HEK293T (cell line): Measurements from ENCODE around the gene RXRG.

Experiments
- CTCF ChIA-PET: fragments of 350-600 bp; formaldehyde crosslinking; extraction: SDS; loops from one replicate; lab custom pipeline; 2021; ENCODE audit warnings: antibody characterized with exemption, inconsistent platforms; lab: Yijun Ruan, JAX
- POLR2A ChIA-PET: fragments of 350-600 bp; formaldehyde crosslinking; extraction: SDS; loops from one replicate; lab custom pipeline; 2020; ENCODE audit warnings: antibody characterized with exemption, inconsistent platforms; lab: Yijun Ruan, JAX
- DNase-seq: peaks from one replicate; pipeline ENCODE4 v3.0.0; 2012; ENCODE audit warnings: mixed read lengths; ENCODE audit errors: extremely low spot score
- ARNT ChIP-seq: fragments of 450-650 bp; IDR thresholded peaks from 2 replicates; pipeline ENCODE4 v1.6.1; 2017; ENCODE audit warnings: mild to moderate bottlenecking
- BHLHE40 ChIP-seq: fragments of 450-650 bp; IDR thresholded peaks from 2 replicates; pipeline ENCODE4 v1.6.1; 2016; ENCODE audit warnings: mild to moderate bottlenecking, moderate library complexity, borderline replicate concordance
- CTBP1 ChIP-seq: fragments of 450-650 bp; IDR thresholded peaks from 2 replicates; pipeline ENCODE4 v1.6.1; 2016; ENCODE audit warnings: borderline replicate concordance
- ELF4 ChIP-seq: fragments of 450-650 bp; IDR thresholded peaks from 2 replicates; pipeline ENCODE4 v1.6.1; 2017; ENCODE audit warnings: antibody characterized with exemption
- FOXA1 ChIP-seq: fragments of 450-650 bp; IDR thresholded peaks from 2 replicates; pipeline ENCODE4 v1.6.1; 2016; ENCODE audit warnings: mild to moderate bottlenecking
- FOXK2 ChIP-seq: fragments of 450-650 bp; IDR thresholded peaks from 2 replicates; pipeline ENCODE4 v1.6.1; 2016; ENCODE audit warnings: mild to moderate bottlenecking
- FOXM1 ChIP-seq: fragments of 450-650 bp; IDR thresholded peaks from 2 replicates; pipeline ENCODE4 v1.6.1; 2017; ENCODE audit warnings: mild to moderate bottlenecking, borderline replicate concordance
- HDGF ChIP-seq: fragments of 450-650 bp; IDR thresholded peaks from 2 replicates; pipeline ENCODE4 v1.6.1; 2017; ENCODE audit warnings: antibody characterized with exemption, borderline replicate concordance
- L3MBTL2 ChIP-seq: fragments of 450-650 bp; conservative IDR thresholded peaks from 2 replicates; pipeline ENCODE4 v1.6.1; 2016; ENCODE audit warnings: mild to moderate bottlenecking
- LEF1 ChIP-seq: fragments of 450-650 bp; IDR thresholded peaks from 2 replicates; pipeline ENCODE4 v1.6.1; 2017; ENCODE audit warnings: mild to moderate bottlenecking, borderline replicate concordance
- NFRKB ChIP-seq: fragments of 450-650 bp; IDR thresholded peaks from 2 replicates; pipeline ENCODE4 v1.6.1; 2016; ENCODE audit warnings: mild to moderate bottlenecking, moderate library complexity
- SP1 ChIP-seq: fragments of 450-650 bp; IDR thresholded peaks from 2 replicates; pipeline ENCODE4 v1.6.1; 2017
- SUZ12 ChIP-seq: fragments of 450-650 bp; IDR thresholded peaks from 2 replicates; pipeline ENCODE4 v1.6.1; 2016; ENCODE audit warnings: mild to moderate bottlenecking
- TARDBP ChIP-seq: fragments of 450-650 bp; IDR thresholded peaks from 2 replicates; pipeline ENCODE4 v1.6.1; 2016
- ZNF384 ChIP-seq: fragments of 450-650 bp; IDR thresholded peaks from 2 replicates; pipeline ENCODE4 v1.6.1; 2016
- TF ChIP-seq, protein P1 (sequence below): fragments of 450-650 bp; IDR thresholded peaks from 2 replicates; pipeline ENCODE4 v1.6.1; 2016

RXRG gene

DNA sequence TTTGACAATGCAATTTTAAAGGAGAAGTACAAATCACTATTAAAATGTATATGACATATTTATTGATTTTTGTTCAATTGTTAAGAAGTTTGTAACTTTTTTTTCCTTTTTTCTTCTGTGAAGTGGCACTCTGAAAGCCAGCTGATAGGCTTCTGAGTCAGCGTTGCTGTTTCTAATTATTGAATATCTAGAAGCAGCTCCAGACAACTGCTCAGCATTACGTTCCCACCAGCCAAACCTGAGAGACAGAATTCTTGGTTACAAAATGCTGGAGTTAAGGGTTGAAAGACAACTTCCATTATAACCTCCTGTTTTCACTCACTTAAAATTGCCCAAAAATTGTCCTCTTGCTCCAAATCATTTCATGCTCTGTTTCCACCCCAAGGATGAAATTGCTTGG is 57.0 kb downstream of the RXRG start:
- POLR2A ChIA-PET = no interaction called here
- no peak for TF ChIP-seq FOXK2
- no peak for TF ChIP-seq FOXA1
- TF ChIP-seq CTBP1 = no peak
- no peak for TF ChIP-seq FOXM1
- TF ChIP-seq HDGF = no peak
- no peak for TF ChIP-seq TARDBP
- CTCF ChIA-PET = no interaction called here
- no peak for DNase-seq

DNA sequence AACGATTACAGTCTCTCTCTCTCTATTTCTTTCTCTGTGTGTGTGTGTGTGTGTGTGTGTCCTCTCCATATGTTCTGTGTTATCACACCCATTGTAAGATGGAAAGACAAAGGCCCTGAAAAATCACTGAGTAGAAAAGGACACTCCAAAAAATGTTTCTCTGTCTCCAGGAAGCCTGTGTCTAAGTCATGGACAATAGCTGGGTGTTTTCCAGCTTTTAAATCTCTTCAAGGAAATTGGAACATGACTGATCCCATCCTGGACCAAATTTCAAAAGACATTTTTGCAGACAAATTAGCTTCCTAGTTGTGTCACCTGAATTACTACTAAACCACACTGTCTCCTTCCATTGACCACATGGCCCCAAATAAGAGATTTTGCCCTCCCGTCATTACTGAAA is 57.4 kb downstream of the RXRG start:
- no peak for DNase-seq
- TF ChIP-seq ELF4 = no peak
- TF ChIP-seq NFRKB = no peak
- TF ChIP-seq FOXA1 = no peak
- TF ChIP-seq, protein P1, sequence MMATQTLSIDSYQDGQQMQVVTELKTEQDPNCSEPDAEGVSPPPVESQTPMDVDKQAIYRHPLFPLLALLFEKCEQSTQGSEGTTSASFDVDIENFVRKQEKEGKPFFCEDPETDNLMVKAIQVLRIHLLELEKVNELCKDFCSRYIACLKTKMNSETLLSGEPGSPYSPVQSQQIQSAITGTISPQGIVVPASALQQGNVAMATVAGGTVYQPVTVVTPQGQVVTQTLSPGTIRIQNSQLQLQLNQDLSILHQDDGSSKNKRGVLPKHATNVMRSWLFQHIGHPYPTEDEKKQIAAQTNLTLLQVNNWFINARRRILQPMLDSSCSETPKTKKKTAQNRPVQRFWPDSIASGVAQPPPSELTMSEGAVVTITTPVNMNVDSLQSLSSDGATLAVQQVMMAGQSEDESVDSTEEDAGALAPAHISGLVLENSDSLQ = no peak
- POLR2A ChIA-PET = no interaction called here
- CTCF ChIA-PET = interaction anchor here (1.0 kb wide), 1 partner anchor 20 kb away, joined by 5 read pairs; no protein-coding TSS in a partner anchor

DNA sequence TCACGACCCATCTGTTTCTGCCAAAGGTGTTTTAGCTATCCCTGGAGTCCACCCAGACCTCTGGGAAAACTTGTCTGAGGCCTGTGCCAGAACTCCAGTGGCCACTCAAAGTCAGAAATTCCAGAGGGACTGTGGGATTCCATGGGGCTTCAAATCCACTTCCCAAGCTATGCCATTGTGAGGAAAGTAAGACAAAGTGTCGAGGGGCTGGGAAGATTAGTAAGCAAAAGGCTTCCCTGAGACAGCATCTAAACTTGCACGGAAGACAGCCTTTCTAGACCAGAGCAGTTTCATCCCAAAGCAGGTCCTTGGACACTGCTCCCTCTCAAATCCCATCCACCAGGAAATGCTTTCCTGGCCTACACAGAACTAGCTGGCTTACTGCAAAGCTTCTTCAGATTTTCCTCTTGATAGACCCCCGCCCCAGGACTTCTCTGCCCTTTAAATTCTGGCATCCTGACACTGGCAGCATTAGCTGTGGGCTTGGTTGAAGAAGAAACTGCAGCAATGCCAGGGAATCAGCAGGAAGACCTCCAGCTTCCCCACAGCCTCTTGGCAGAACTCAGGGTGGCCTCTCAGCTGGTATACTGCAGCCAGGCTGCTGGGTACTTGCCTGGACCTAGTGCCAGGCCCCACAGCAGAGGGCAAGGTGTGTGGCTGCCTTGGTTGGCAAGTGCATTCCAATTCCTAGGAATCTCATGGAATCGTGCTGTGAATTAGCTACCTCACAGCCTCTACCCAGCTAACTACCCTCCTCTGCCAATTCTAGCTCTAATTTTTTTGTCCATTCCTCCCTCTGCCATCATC is 61.1 kb downstream of the RXRG start:
- POLR2A ChIA-PET = interaction anchor here (1.2 kb wide), 1 partner anchor 314 kb away, joined by 3 read pairs; the partner anchor contains the start of gene ALDH9A1
- TF ChIP-seq SP1 (no peak), HDGF (no peak), BHLHE40 (no peak), FOXK2 (no peak), CTBP1 (no peak), TARDBP (no peak), FOXM1 (no peak), FOXA1 (no peak), ZNF384 (no peak), LEF1 (no peak), ARNT (no peak), SUZ12 (no peak), NFRKB (no peak), ELF4 (no peak), L3MBTL2 (no peak)
- TF ChIP-seq, protein P1 = no peak
- no peak for DNase-seq
- CTCF ChIA-PET = interaction anchor here (0.5 to 1.8 kb wide), 2 partner anchors 9 to 135 kb away, joined by 3 to 12 read pairs; no protein-coding TSS in a partner anchor

DNA sequence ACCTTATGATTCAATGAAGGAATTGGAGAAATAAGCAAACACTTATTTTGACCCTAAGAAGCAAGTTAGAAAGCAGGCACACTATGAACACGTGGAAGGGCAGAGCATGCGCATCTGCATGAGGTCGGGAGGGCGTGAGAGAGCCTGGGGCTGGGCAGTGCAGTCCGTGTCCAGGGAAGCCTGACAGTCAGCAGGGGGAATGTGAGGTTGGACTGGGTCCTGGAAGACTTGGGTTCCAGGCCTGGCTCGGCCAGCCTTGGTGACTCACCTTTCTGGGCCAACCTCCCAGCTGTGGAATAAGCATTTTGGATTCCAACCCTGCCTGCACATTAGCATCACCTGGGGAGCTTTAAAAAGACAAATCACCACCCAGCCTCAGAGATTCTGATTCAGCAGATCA is 61.9 kb downstream of the RXRG start:
- DNase-seq = no peak
- ChIA-PET POLR2A (no interaction called here), CTCF (no interaction called here)
- no peak for TF ChIP-seq TARDBP
- no peak for TF ChIP-seq SUZ12
- TF ChIP-seq FOXA1 = no peak
- TF ChIP-seq, protein P1 = no peak
- no peak for TF ChIP-seq L3MBTL2
- no peak for TF ChIP-seq SP1

DNA sequence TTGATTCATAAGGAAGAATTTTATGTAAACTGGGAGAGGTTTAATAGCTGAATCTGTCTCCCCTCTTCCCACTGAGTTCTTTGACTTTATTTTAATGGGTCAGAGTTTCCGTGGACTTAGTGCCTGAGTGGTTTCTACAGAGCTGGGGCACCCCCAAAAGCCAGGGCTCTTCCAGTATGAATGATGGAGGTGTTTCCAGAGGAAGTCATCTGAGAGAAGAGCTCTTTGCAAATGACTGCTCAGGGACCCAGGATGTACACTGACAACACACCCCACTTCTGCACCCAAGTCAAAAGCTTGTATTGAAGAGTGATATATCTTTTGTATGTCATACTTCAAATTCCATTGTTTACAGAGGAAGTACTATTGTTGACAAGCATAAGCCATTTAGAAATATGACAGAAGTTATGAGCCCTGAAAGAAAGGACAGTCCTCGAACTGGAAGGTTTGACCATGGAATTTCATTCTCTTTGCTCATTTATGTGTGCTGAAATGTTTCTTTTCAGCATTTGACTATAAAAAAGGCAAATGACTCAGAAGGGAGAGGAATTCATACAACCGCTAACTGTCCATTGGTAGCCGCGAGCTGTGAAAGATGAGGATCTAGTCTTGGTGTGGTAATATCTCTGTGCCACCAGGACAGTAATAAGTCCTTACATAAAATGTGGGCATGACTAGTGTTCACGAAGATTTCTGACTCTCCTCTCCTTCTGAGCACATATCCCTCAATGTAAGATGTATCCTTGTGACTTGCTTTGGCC is 63.0 kb downstream of the RXRG start:
- TF ChIP-seq BHLHE40 = no peak
- TF ChIP-seq L3MBTL2 = no peak
- TF ChIP-seq, protein P1 = no peak
- TF ChIP-seq SP1 = no peak
- no peak for TF ChIP-seq SUZ12
- TF ChIP-seq CTBP1 = no peak
- CTCF ChIA-PET = interaction anchor here (0.6 to 3.6 kb wide), 4 partner anchors 10 to 245 kb away, joined by 3 to 10 read pairs (median 4); no protein-coding TSS in a partner anchor
- no peak for DNase-seq

More for the DNA sequence above, 63.0 kb downstream of the RXRG start:
- POLR2A ChIA-PET = no interaction called here
